PC-9 (cell line): ENCODE results near the gene CRYZL1.

Experiments used
- EZH2 ChIP-seq: fragments of 200-600 bp; sonication (generic); IDR thresholded peaks from 2 replicates; pipeline ENCODE4 v1.8.0; 2017; ENCODE audit warnings: antibody characterized with exemption, low read depth
- TF ChIP-seq, protein P1 (sequence below): fragments of 200-600 bp; sonication (generic); conservative IDR thresholded peaks from 2 replicates; pipeline ENCODE4 v1.6.1; 2017; ENCODE audit warnings: mixed run types, antibody characterized with exemption, mild to moderate bottlenecking, moderate library complexity

- TF ChIP-seq, protein P1, sequence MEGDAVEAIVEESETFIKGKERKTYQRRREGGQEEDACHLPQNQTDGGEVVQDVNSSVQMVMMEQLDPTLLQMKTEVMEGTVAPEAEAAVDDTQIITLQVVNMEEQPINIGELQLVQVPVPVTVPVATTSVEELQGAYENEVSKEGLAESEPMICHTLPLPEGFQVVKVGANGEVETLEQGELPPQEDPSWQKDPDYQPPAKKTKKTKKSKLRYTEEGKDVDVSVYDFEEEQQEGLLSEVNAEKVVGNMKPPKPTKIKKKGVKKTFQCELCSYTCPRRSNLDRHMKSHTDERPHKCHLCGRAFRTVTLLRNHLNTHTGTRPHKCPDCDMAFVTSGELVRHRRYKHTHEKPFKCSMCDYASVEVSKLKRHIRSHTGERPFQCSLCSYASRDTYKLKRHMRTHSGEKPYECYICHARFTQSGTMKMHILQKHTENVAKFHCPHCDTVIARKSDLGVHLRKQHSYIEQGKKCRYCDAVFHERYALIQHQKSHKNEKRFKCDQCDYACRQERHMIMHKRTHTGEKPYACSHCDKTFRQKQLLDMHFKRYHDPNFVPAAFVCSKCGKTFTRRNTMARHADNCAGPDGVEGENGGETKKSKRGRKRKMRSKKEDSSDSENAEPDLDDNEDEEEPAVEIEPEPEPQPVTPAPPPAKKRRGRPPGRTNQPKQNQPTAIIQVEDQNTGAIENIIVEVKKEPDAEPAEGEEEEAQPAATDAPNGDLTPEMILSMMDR: no peak
- TF ChIP-seq EZH2: no peak
Measured at GRCh38 chr21:33552093-33552998, 89.2 kb downstream of the CRYZL1 start.
